Caco-2 (cell line): ENCODE data around the gene RBKS. TPM values are rescaled to one million over a fixed set of nuclear protein-coding genes. Genes with fewer than 3 reads are reported as not detected.

Experiments
- BruUV-seq: library from RNA; stranded (reverse); fragments of 400-500 nt; replicated peaks from 2 replicates; lab custom pipeline; 2021; lab: Mats Ljungman, UMichigan
- CTCF ChIA-PET: fragments of 300-600 bp; sonication (Branson Sonifier 250); formaldehyde crosslinking; loops from one replicate; lab custom pipeline; 2022; ENCODE audit warnings: antibody characterized with exemption; lab: Charles Lee
- POLR2A ChIA-PET: fragments of 300-600 bp; sonication (Branson Sonifier 250); formaldehyde crosslinking; loops from one replicate; lab custom pipeline; 2022; ENCODE audit warnings: antibody characterized with exemption; lab: Charles Lee
- DNase-seq, 2 experiments: peaks; one replicate each; pipeline versions ENCODE4 v3.0.0 to v3.0.0-alpha.2; 2020 to 2022
- H3K27me3 ChIP-seq: replicated peaks from 2 replicates; pipeline ENCODE4 v1.6.0; 2011; ENCODE audit warnings: low read length; ENCODE audit not compliant: control insufficient read depth, insufficient read depth
- H3K36me3 ChIP-seq: 2 replicates; pipeline ENCODE4 v1.5.1; 2011; ENCODE audit warnings: low read length; ENCODE audit not compliant: control insufficient read depth, insufficient read depth
- H3K4me1 ChIP-seq: fragments of 250-450 bp; sonication (Bioruptor Pico); 2 replicates; pipeline ENCODE4 v1.5.1; 2020; ENCODE audit warnings: mild to moderate bottlenecking
- H3K4me3 ChIP-seq: 2 replicates; pipeline ENCODE4 v1.5.1; 2011; ENCODE audit warnings: low read depth, mild to moderate bottlenecking, control low read depth, low read length
- H3K9me3 ChIP-seq: fragments of 250-450 bp; sonication (Bioruptor Pico); 2 replicates; pipeline ENCODE4 v1.5.1; 2020; ENCODE audit warnings: mild to moderate bottlenecking, moderate library complexity
- H3K27ac Mint-ChIP-seq: one replicate; pipeline ENCODE4 v1.8.0; 2022; ENCODE audit warnings: mixed read lengths; ENCODE audit not compliant: unreplicated experiment
- H3K27me3 Mint-ChIP-seq: one replicate; pipeline ENCODE4 v1.8.0; 2022; ENCODE audit warnings: mixed read lengths; ENCODE audit not compliant: insufficient read depth, unreplicated experiment
- H3K36me3 Mint-ChIP-seq: one replicate; pipeline ENCODE4 v1.8.0; 2022; ENCODE audit warnings: mild to moderate bottlenecking, mixed read lengths; ENCODE audit not compliant: insufficient read depth, unreplicated experiment
- H3K4me1 Mint-ChIP-seq: one replicate; pipeline ENCODE4 v1.8.0; 2022; ENCODE audit warnings: low read depth, mixed read lengths; ENCODE audit not compliant: unreplicated experiment
- H3K4me3 Mint-ChIP-seq: one replicate; pipeline ENCODE4 v1.8.0; 2022; ENCODE audit warnings: mild to moderate bottlenecking, moderate library complexity, mixed read lengths; ENCODE audit not compliant: unreplicated experiment
- H3K9me3 Mint-ChIP-seq: one replicate; pipeline ENCODE4 v1.8.0; 2022; ENCODE audit warnings: mixed read lengths; ENCODE audit not compliant: unreplicated experiment
- intact Hi-C: fragments of 100-400 bp; cut with micrococcal nuclease; formaldehyde crosslinking; loops from one replicate; pipeline ENCODE4 v1.10.0; 2022; ENCODE audit not compliant: unreplicated experiment
- total RNA-seq: library from RNA; stranded (reverse); gene quantifications from 2 replicates; pipeline ENCODE4 v1.2.3, GENCODE V29; 2022
- TF ChIP-seq, protein P1 (sequence below), 2 experiments: fragments of 200-600 bp in 1 of 2; IDR thresholded peaks; 1 replicate in 1 of 2; 2 replicates in 1 of 2; pipeline versions ENCODE4 v1.5.1 to v1.8.0; 2011 to 2022; ENCODE audit warnings: antibody characterized with exemption in 1 of 2, control low read depth in 1 of 2, inconsistent platforms in 1 of 2, low read depth in 1 of 2, low read length in 1 of 2, mild to moderate bottlenecking in 1 of 2, moderate library complexity in 1 of 2; ENCODE audit not compliant: insufficient read depth in 1 of 2, severe bottlenecking in 1 of 2, unreplicated experiment in 1 of 2

Gene RBKS
- total RNA-seq, 1 experiment from 2014 or later: 7.4 TPM

GRCh38 chr2:27854229-27854862 is 35.8 kb downstream of the RBKS start:
- H3K36me3 Mint-ChIP-seq: no peaks in the 10 kb centered on the region
- TF ChIP-seq, protein P1, sequence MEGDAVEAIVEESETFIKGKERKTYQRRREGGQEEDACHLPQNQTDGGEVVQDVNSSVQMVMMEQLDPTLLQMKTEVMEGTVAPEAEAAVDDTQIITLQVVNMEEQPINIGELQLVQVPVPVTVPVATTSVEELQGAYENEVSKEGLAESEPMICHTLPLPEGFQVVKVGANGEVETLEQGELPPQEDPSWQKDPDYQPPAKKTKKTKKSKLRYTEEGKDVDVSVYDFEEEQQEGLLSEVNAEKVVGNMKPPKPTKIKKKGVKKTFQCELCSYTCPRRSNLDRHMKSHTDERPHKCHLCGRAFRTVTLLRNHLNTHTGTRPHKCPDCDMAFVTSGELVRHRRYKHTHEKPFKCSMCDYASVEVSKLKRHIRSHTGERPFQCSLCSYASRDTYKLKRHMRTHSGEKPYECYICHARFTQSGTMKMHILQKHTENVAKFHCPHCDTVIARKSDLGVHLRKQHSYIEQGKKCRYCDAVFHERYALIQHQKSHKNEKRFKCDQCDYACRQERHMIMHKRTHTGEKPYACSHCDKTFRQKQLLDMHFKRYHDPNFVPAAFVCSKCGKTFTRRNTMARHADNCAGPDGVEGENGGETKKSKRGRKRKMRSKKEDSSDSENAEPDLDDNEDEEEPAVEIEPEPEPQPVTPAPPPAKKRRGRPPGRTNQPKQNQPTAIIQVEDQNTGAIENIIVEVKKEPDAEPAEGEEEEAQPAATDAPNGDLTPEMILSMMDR (IDR thresholded peaks at IDR 0.05; ENCODE audit: insufficient read depth in 1 of 2, low read depth in 1 of 2, low read length in 1 of 2, severe bottlenecking in 1 of 2, unreplicated experiment in 1 of 2): no peak
- Histone ChIP-seq H3K4me3 (no peak overlapping the region), H3K9me3 (no peaks in the 10 kb centered on the region), H3K36me3 (no peaks in the 10 kb centered on the region; the same call in 1 of the 2 replicates), H3K27me3 (no peaks in the 10 kb centered on the region; the same call in 1 of the 2 replicates), H3K4me1 (no peaks in the 10 kb centered on the region)
- H3K27me3 Mint-ChIP-seq: no peaks in the 10 kb centered on the region
- H3K4me3 Mint-ChIP-seq: no peak overlapping the region
- no peak for DNase-seq
- no TSS peak for BruUV-seq
- H3K9me3 Mint-ChIP-seq: no peaks in the 10 kb centered on the region
- CTCF ChIA-PET: interaction anchor here (0.5 kb wide), 1 partner anchor 415 kb away, joined by 3 read pairs; no protein-coding TSS in a partner anchor
- POLR2A ChIA-PET: no interaction called here
- H3K27ac Mint-ChIP-seq: no peak overlapping the region
- H3K4me1 Mint-ChIP-seq: no peaks in the 10 kb centered on the region
- intact Hi-C loops: no loop called here

- CTCF ChIA-PET: no interaction called here
- no TSS peak for BruUV-seq
Measured at GRCh38 chr2:27852691-27853090, 37.5 kb downstream of the RBKS start.

GRCh38 chr2:27849558-27850205 is 40.5 kb downstream of the RBKS start:
- TF ChIP-seq, protein P1 (IDR thresholded peaks at IDR 0.05; ENCODE audit: insufficient read depth in 1 of 2, low read depth in 1 of 2, low read length in 1 of 2, severe bottlenecking in 1 of 2, unreplicated experiment in 1 of 2): no peak
- Mint-ChIP-seq H3K4me3 (no peak overlapping the region), H3K4me1 (no peaks in the 10 kb centered on the region), H3K9me3 (no peaks in the 10 kb centered on the region), H3K27ac (no peak overlapping the region), H3K36me3 (no peaks in the 10 kb centered on the region), H3K27me3 (no peaks in the 10 kb centered on the region)
- H3K9me3 ChIP-seq: no peaks in the 10 kb centered on the region
- ChIA-PET CTCF (no interaction called here), POLR2A (interaction anchor here (0.7 kb wide), 1 partner anchor 833 kb away, joined by 9 read pairs; no protein-coding TSS in a partner anchor)
- intact Hi-C loops: no loop called here
- no peaks in the 10 kb centered on the region for H3K4me1 ChIP-seq
- H3K27me3 ChIP-seq: no peaks in the 10 kb centered on the region
- no peak for DNase-seq
- no TSS peak for BruUV-seq
- H3K4me3 ChIP-seq: no peak overlapping the region
- H3K36me3 ChIP-seq: no peaks in the 10 kb centered on the region; the same call in 1 of the 2 replicates

More at GRCh38 chr2:27852691-27853090, 37.5 kb downstream of the RBKS start:
- Histone ChIP-seq H3K9me3 (no peaks in the 10 kb centered on the region), H3K27me3 (no peaks in the 10 kb centered on the region; the same call in 1 of the 2 replicates), H3K36me3 (no peaks in the 10 kb centered on the region; the same call in 1 of the 2 replicates), H3K4me3 (no peak overlapping the region), H3K4me1 (no peaks in the 10 kb centered on the region)
- intact Hi-C loops: no loop called here
- Mint-ChIP-seq H3K4me1 (no peaks in the 10 kb centered on the region), H3K36me3 (no peaks in the 10 kb centered on the region), H3K27me3 (no peaks in the 10 kb centered on the region), H3K4me3 (no peak overlapping the region), H3K27ac (no peak overlapping the region), H3K9me3 (no peaks in the 10 kb centered on the region)
- no peak for DNase-seq
- POLR2A ChIA-PET: no interaction called here
- TF ChIP-seq, protein P1 (IDR thresholded peaks at IDR 0.05; ENCODE audit: insufficient read depth in 1 of 2, low read depth in 1 of 2, low read length in 1 of 2, severe bottlenecking in 1 of 2, unreplicated experiment in 1 of 2): no peak
